Limb (tissue), 2 donors: Measurements from ENCODE around the gene RPL29.
"Not testable (repeated sequence)": the region's sequence is repeated elsewhere in the genome, so short reads cannot be mapped to it uniquely, and the experiment has no call there.

Source experiments
- DNase-seq, 2 donors: peaks; one replicate each; pipeline ENCODE4 v3.0.0-alpha.2; 2016; ENCODE audit errors: extremely low spot score in 2 of 2

The RPL29 gene

DNA sequence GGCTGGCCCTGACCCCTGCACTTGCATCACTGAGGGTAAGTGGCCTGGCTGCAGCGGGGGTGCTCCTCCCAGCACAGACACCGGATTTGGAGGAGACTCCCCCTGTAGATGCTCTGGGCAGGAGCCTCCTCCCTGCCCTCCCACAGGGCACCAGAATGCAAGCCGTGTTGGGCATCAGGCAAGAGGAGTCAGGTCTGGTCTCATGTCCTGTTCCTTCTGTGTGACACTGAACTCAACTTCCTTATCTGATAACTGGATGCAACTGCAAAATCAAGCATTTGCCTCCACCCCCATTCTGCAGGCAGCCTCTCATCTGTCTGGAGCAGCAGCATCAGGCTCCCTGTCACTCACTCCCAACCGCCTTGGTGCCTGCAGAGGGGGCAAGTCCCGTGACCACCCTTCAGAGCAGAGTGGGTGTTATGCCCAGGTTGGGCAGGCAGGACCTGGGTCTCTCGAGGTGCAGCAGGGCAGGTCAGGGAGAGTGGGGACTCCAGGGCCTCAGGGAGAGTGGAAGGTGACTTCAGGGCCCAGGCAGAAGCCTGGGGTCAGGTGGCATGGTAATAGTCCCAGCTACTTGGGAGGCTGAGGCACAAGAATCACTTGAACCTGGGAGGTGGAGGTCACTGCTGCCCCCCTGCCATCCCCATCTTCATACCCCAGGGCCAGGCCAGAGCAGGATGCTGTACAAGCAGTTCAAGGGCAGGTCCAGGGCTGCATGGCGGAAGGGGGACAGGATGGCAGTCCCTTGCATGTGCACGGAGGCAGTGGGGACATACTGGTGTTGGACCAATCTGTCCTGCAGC, 10.5 kb upstream of the RPL29 start:
- DNase-seq: no peak

DNA sequence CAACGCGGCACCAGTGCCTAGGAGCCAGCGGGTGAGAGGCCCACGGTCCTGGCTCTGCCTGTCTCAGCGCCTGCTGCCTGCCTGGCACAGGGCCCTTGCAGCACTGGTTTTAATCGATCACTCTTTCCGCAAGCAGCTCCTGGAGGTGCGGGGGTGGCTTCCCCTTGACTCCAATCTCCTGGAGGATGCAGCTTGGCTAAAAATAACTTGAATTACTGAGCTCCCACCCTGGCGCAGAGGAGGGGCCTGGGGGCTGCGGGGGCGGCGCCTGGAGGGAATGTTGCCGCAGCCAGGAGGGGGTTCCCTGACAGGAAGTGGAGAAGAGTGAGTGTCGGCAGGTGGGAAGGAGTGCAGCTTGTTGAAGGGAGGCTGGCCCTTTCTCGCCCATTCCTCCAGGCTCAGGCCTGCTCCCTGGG, 9.9 kb upstream of the RPL29 start:
- DNase-seq: peak; percentile 55 to 76

- DNase-seq: no peak
These were observed 9.3 kb upstream of the RPL29 start for GRCh38 chr3:52004906-52005395.

GRCh38 chr3:52004163-52004787, 8.6 kb upstream of the RPL29 start:
- peak; percentile 81 to 84 for DNase-seq

- peak in 1 of 2 donors; percentile 46 for DNase-seq
These were observed 7.1 kb upstream of the RPL29 start for GRCh38 chr3:52002748-52003147.

- DNase-seq: peak; percentile 75 to 92
These were observed 5.8 kb upstream of the RPL29 start for GRCh38 chr3:52001443-52001974.

- DNase-seq: no peak
These were observed 4.2 kb upstream of the RPL29 start for GRCh38 chr3:51999846-52000245.

DNA sequence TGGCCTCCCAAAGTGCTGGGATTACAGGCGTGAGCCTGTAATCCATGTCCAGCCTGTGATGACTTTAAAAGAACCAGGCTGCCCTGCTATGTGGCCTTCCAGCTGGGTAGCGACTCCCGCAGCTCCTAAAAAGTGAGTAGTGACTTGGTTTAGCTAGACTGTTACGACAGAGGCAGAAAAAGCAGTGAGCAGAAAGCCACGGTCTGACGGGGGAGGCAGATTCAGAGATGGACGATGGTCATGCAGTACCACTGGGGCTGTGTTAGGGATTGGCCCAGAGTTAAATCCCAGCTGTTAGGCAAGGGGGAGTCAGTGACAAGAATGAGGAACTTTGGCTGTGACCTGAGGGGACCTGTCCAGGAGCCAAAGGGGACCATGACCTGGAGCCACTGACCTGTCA, 3.1 kb upstream of the RPL29 start:
- DNase-seq: no peak

DNA sequence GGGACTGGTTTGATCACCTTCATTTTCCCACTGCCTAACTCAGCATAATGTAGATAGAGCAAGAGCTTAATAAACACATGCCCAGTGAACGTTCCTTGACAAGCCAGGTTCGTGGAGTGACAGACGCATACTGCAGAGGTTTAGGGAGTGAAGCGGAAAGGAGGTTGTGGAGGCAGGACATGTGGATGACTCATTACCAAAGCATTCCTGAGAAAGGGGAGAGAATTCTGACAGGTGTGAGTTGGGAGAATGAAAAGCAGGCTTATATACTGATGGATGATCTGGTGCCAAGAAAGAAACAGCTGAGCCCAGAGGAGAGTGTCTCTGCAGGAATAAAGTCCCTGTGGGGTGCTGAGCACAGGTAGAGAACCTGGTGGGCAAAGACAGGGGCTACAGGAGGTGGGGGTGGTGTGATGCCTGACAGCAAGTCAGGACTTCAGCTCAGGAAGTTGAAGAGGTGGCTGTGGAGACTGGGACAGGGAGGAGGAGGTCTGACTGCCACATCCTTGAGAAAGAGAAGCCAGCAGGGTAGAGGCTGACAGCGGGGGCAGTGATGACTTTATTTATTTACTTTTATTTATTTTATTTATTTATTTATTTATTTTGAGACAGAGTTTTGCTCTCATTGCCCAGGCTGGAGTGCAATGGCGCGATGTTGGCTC, 2.4 kb upstream of the RPL29 start:
- DNase-seq: no peak

GRCh38 chr3:51997172-51997571, 1.5 kb upstream of the RPL29 start:
- no peak for DNase-seq

DNA sequence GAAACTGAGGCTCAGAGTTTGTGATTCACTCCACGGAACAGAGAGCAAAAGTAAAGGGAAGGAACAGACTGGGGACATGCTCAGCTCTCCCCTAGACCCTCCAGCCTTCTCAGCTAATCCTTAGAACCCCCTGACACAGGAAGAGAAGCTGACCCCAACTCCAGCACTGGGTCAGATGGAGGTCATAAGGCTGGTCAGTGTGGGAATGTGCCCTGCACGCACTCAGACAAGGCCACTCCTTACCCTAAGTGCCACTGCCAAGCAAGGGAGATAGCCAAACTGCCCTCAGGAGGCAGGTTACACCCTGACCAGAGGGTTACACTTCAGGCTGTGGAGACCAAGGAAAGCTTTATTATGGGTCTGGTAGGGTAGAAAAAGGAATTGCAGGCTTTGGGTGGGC, 1.2 kb downstream of the RPL29 start:
- no peak for DNase-seq

GRCh38 chr3:51993657-51994056, 2.0 kb downstream of the RPL29 start:
- not testable (repeated sequence) for DNase-seq

DNA sequence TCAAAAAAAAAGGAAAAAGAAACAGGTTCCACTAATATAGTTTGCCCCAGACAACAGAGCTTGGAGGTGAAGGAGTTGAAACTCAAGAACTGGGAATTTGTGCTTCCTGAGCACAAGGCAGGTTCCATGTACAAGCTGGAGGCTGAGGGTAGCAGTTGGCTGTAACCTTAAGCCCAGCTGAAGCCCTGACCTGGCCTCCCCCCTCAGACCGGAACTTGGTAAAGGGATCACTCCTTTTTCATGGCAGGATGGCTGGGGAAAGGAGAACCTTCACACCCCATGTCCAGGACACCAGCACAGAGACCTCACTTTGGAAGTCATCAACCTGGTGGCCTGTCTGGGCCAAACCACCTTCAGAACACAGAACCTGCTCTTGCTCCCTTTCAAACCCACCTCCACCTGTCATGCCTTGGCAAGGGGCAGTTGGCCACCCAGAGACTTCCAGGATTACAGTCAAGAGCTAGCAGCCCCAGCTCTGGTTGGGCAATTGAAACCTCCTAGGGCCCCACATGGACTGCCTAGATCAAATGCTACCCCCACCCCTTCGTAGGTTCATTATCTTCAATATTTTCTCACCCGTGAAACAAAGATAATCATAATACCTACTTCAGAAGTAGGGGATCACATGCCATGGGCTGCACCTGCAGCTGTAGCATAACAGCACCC, 3.5 kb downstream of the RPL29 start:
- no peak for DNase-seq

GRCh38 chr3:51990501-51990971, 5.2 kb downstream of the RPL29 start:
- DNase-seq: not testable (repeated sequence)

- DNase-seq: no peak
These were observed 7.2 kb downstream of the RPL29 start for GRCh38 chr3:51988286-51989146.

DNA sequence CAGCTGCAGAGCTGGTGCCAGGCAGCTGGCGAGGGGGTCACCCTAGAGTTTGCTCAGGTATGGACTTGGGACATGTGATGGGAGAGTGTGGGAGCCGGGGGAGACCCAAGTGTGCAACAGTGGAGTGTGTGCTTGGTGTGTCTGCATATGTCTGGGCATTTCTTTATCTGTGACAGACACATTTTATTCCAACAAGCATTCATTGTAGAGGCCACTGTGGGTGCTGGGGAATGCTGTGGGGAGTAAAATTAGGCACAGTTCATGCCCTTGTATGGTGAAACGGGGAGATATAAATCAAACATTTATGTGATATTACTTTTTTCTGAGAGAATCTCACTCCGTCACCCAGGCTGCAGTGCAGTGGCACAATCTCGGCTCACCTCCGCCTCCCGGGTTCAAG, 8.1 kb downstream of the RPL29 start:
- DNase-seq: no peak

GRCh38 chr3:51986010-51986947, 9.4 kb downstream of the RPL29 start:
- no peak for DNase-seq

DNA sequence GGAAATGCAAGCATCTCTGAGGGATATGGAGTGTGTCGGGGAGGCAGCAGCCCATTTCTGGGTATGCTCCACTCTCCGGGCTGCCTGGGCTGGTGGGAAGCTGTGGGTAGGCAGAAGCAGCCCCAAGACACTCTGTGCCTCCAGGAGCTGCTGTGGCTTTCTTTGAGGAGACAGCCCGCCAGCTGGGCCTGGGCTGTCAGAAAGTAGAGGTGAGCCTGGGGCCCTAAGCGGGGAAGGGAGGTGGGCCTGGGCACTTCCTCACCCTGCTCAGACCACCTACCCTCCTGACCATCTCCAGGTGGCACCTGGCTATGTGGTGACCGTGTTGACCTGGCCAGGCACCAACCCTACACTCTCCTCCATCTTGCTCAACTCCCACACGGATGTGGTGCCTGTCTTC, 10.6 kb downstream of the RPL29 start:
- DNase-seq: no peak

DNA sequence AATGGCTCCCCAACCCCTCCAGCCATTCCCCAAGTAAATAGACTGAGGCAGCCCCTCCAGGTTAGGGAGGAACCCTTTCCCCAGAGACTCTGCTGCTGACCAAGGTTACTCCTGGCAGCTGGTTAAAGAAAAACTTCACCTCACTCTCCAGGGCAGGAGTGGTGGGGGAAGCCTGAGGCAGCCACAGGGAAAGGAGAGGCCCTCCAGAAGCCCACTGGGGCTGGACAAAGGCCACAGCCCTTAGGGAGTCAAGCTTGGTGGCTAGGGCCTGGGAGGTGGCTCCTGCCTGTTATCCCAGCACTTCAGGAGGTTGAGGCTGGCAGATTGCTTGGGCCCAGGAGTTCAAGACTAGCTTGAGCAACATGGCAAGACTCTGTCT, 11.4 kb downstream of the RPL29 start:
- no peak for DNase-seq
